PC-3 (cell line): ENCODE measurements around the gene PAQR3. TPM values are rescaled to one million over a fixed set of nuclear protein-coding genes. Genes with fewer than 3 reads are reported as not detected.
A peak's percentile ranks its signal among the peaks of the same experiment; 100 is the strongest.

Experiments
- ATAC-seq: fragments of 200-7000 bp; cut with Tn5 transposase; 2 replicates; pipeline ENCODE4 v1.9.1; 2020; ENCODE audit warnings: mild to moderate bottlenecking, moderate library complexity
- BruUV-seq: library from RNA; stranded (reverse); fragments of 400-500 nt; replicated peaks from 2 replicates; lab custom pipeline; 2021; lab: Mats Ljungman, UMichigan
- CTCF ChIA-PET: fragments of 300-600 bp; sonication (Branson Sonifier 250); formaldehyde crosslinking; loops from one replicate; lab custom pipeline; 2022; ENCODE audit warnings: antibody characterized with exemption; lab: Charles Lee
- POLR2A ChIA-PET: fragments of 300-600 bp; sonication (Branson Sonifier 250); formaldehyde crosslinking; loops from one replicate; lab custom pipeline; 2022; ENCODE audit warnings: antibody characterized with exemption; ENCODE audit not compliant: unreplicated experiment; lab: Charles Lee
- DNase-seq: peaks from one replicate; pipeline ENCODE4 v3.0.0-alpha.2; 2015
- H2AFZ ChIP-seq: fragments of 300-600 bp; sonication (generic); 2 replicates; pipeline ENCODE4 v1.6.0; 2016; ENCODE audit warnings: antibody characterized with exemption, low read length
- H3F3A ChIP-seq: fragments of 300-600 bp; sonication (generic); one replicate; pipeline ENCODE4 v1.6.0; 2017; ENCODE audit warnings: antibody characterized with exemption, low read length, control low read depth, mild to moderate bottlenecking; ENCODE audit not compliant: unreplicated experiment
- H3K27ac ChIP-seq: fragments of 300-600 bp; sonication (generic); 2 replicates; pipeline ENCODE4 v1.5.1; 2016; ENCODE audit warnings: mild to moderate bottlenecking, low read length
- H3K27me3 ChIP-seq: fragments of 300-600 bp; sonication (generic); 2 replicates; pipeline ENCODE4 v1.6.1; 2016; ENCODE audit warnings: low read length, mixed read lengths
- H3K36me3 ChIP-seq: fragments of 300-600 bp; sonication (generic); 2 replicates; pipeline ENCODE4 v1.6.1; 2016; ENCODE audit warnings: low read depth, mixed run types, low read length, mixed read lengths
- H3K4me1 ChIP-seq: fragments of 300-600 bp; sonication (generic); 2 replicates; pipeline ENCODE4 v1.5.1; 2016; ENCODE audit warnings: low read length; ENCODE audit not compliant: insufficient read depth
- H3K4me2 ChIP-seq: fragments of 300-600 bp; sonication (generic); 2 replicates; pipeline ENCODE4 v1.6.0; 2016; ENCODE audit warnings: low read length
- H3K4me3 ChIP-seq: fragments of 300-600 bp; sonication (generic); 2 replicates; pipeline ENCODE4 v1.5.1; 2016; ENCODE audit warnings: mild to moderate bottlenecking, low read length, mixed read lengths
- H3K79me2 ChIP-seq: fragments of 300-600 bp; sonication (generic); 2 replicates; pipeline ENCODE4 v1.6.1; 2017; ENCODE audit warnings: low read length, mixed read lengths
- H3K9ac ChIP-seq: fragments of 300-600 bp; sonication (generic); 2 replicates; pipeline ENCODE4 v1.6.0; 2016; ENCODE audit warnings: mild to moderate bottlenecking, low read length
- H3K9me2 ChIP-seq: fragments of 300-600 bp; sonication (generic); replicated peaks from 2 replicates; pipeline ENCODE4 v1.6.1; 2016; ENCODE audit warnings: mixed run types, low read length, mixed read lengths
- H3K9me3 ChIP-seq: fragments of 300-600 bp; sonication (generic); 2 replicates; pipeline ENCODE4 v1.6.1; 2016; ENCODE audit warnings: low read length, mixed read lengths
- H4K20me1 ChIP-seq: fragments of 300-600 bp; sonication (generic); 2 replicates; pipeline ENCODE4 v1.6.1; 2016; ENCODE audit warnings: low read length, mixed read lengths
- CTCF ChIP-seq: fragments of 300-600 bp; sonication (generic); conservative IDR thresholded peaks from 2 replicates; pipeline ENCODE4 v1.5.1; 2017; ENCODE audit warnings: antibody characterized with exemption, low read depth, mild to moderate bottlenecking, low read length
- EZH2 ChIP-seq: fragments of 300-600 bp; sonication (generic); IDR thresholded peaks from one replicate; pipeline ENCODE4 v1.6.1; 2017; ENCODE audit warnings: antibody characterized with exemption, mild to moderate bottlenecking, low read length; ENCODE audit not compliant: unreplicated experiment
- EZH2phosphoT487 ChIP-seq: fragments of 300-600 bp; sonication (generic); IDR thresholded peaks from 2 replicates; pipeline ENCODE4 v1.6.1; 2018; ENCODE audit warnings: mild to moderate bottlenecking, antibody characterized with exemption, low read length, borderline replicate concordance
- intact Hi-C: fragments of 100-400 bp; cut with micrococcal nuclease; formaldehyde crosslinking; loops from 2 replicates; pipeline ENCODE4 v1.9.0; 2023
- total RNA-seq: library from RNA; depleted of rRNA; stranded (reverse); fragments of >200 nt; gene quantifications from 2 replicates; pipeline ENCODE4 v1.2.3, GENCODE V29; 2014

PAQR3 gene
- total RNA-seq, 1 experiment from 2014 or later = 16.9 TPM

GRCh38 chr4:78865451-78865850 is 73.8 kb downstream of the PAQR3 start:
- no peaks in the 10 kb centered on the region for H3K79me2 ChIP-seq
- no peaks in the 10 kb centered on the region for H3K27me3 ChIP-seq
- H4K20me1 ChIP-seq = no peaks in the 10 kb centered on the region
- no peaks in the 10 kb centered on the region for H3F3A ChIP-seq
- no peak for TF ChIP-seq EZH2
- TF ChIP-seq EZH2phosphoT487 = no peak
- TF ChIP-seq CTCF = no peak
- CTCF ChIA-PET = no interaction called here
- no peak overlapping the region for H3K27ac ChIP-seq
- H3K4me1 ChIP-seq = no peaks in the 10 kb centered on the region
- intact Hi-C loops = no loop called here
- peaks cover 5% of the 10 kb centered on the region; the same call in 1 of the 2 replicates for H3K36me3 ChIP-seq
- H3K4me2 ChIP-seq = no peak overlapping the region
- POLR2A ChIA-PET = no interaction called here
- no TSS peak for BruUV-seq
- ATAC-seq = no peak
- H2AFZ ChIP-seq = no peak overlapping the region
- no peaks in the 10 kb centered on the region for H3K9me2 ChIP-seq
- no peak overlapping the region for H3K9ac ChIP-seq
- H3K9me3 ChIP-seq = no peaks in the 10 kb centered on the region
- no peak for DNase-seq
- H3K4me3 ChIP-seq = no peak overlapping the region

- no TSS peak for BruUV-seq
- Histone ChIP-seq H3K4me3 (no peak overlapping the region), H2AFZ (no peak overlapping the region), H3K9ac (no peak overlapping the region), H3K36me3 (peaks cover 5% of the 10 kb centered on the region; the same call in 1 of the 2 replicates), H3K27me3 (no peaks in the 10 kb centered on the region), H3F3A (no peaks in the 10 kb centered on the region), H3K9me3 (no peaks in the 10 kb centered on the region), H3K79me2 (no peaks in the 10 kb centered on the region), H3K27ac (no peak overlapping the region), H4K20me1 (no peaks in the 10 kb centered on the region), H3K9me2 (no peaks in the 10 kb centered on the region), H3K4me2 (no peak overlapping the region), H3K4me1 (no peaks in the 10 kb centered on the region)
- DNase-seq = peak; percentile 78
- TF ChIP-seq EZH2phosphoT487 (no peak), CTCF (peak; percentile 68)
- CTCF ChIA-PET = interaction anchor here (0.6 kb wide), 1 partner anchor 403 kb away, joined by 3 read pairs; no protein-coding TSS in a partner anchor
- POLR2A ChIA-PET = interaction anchor here (0.6 kb wide), 1 partner anchor 299 kb away, joined by 4 read pairs; no protein-coding TSS in a partner anchor
- ATAC-seq = 0 out of 2 replicates have a peak, but pooled peaks have one; percentile 31
- intact Hi-C loops = loop anchor here (1.0 kb wide), 2 partner anchors 220 to 252 kb away; no protein-coding TSS in a partner anchor
Observed at GRCh38 chr4:78864405-78865024, 74.7 kb downstream of the PAQR3 start.

GRCh38 chr4:78863991-78864390 is 75.2 kb downstream of the PAQR3 start:
- CTCF ChIA-PET = interaction anchor here (0.6 kb wide), 1 partner anchor 403 kb away, joined by 3 read pairs; no protein-coding TSS in a partner anchor

More at GRCh38 chr4:78863991-78864390, 75.2 kb downstream of the PAQR3 start:
- no peak overlapping the region for H3K27ac ChIP-seq
- BruUV-seq = no TSS peak
- no peak for ATAC-seq
- H3K4me2 ChIP-seq = no peak overlapping the region
- no peak for TF ChIP-seq EZH2
- no peak for TF ChIP-seq EZH2phosphoT487
- TF ChIP-seq CTCF = no peak
- no peak overlapping the region for H3K4me3 ChIP-seq
- no peak overlapping the region for H3K9ac ChIP-seq
- H3K9me2 ChIP-seq = no peaks in the 10 kb centered on the region
- POLR2A ChIA-PET = interaction anchor here (0.6 kb wide), 1 partner anchor 298 kb away, joined by 4 read pairs; no protein-coding TSS in a partner anchor
- peaks cover 5% of the 10 kb centered on the region; the same call in 1 of the 2 replicates for H3K36me3 ChIP-seq
- H4K20me1 ChIP-seq = no peaks in the 10 kb centered on the region
- DNase-seq = no peak
- H3F3A ChIP-seq = no peaks in the 10 kb centered on the region
- no peaks in the 10 kb centered on the region for H3K79me2 ChIP-seq
- no peaks in the 10 kb centered on the region for H3K9me3 ChIP-seq
- no peaks in the 10 kb centered on the region for H3K27me3 ChIP-seq
- H2AFZ ChIP-seq = no peak overlapping the region
- intact Hi-C loops = loop anchor here (1.0 kb wide), 2 partner anchors 220 to 252 kb away; no protein-coding TSS in a partner anchor
- H3K4me1 ChIP-seq = no peaks in the 10 kb centered on the region
